Smooth muscle cell of the brain vasculature (primary cell): ENCODE results near the gene GPBAR1.

Experiments
- DNase-seq: peaks from one replicate; pipeline ENCODE4 v3.0.0-alpha.2; 2012; ENCODE audit warnings: low read depth, low spot score

The GPBAR1 gene

GRCh38 chr2:218244204-218244603 lies 16.6 kb upstream of the GPBAR1 start:
- DNase-seq: no peak

- DNase-seq: no peak
Measured at GRCh38 chr2:218244665-218245064, 16.1 kb upstream of the GPBAR1 start.

- DNase-seq: no peak
Measured at GRCh38 chr2:218245214-218245613, 15.6 kb upstream of the GPBAR1 start.

GRCh38 chr2:218249691-218250090 lies 11.1 kb upstream of the GPBAR1 start:
- DNase-seq: no peak

- DNase-seq: no peak
Measured at GRCh38 chr2:218252509-218253231, 8.1 kb upstream of the GPBAR1 start.

- DNase-seq: no peak
Measured at GRCh38 chr2:218253232-218253625, 7.6 kb upstream of the GPBAR1 start.

- no peak for DNase-seq
Measured at GRCh38 chr2:218255446-218255845, 5.4 kb upstream of the GPBAR1 start.

- no peak for DNase-seq
Measured at GRCh38 chr2:218256612-218257350, 4.0 kb upstream of the GPBAR1 start.

GRCh38 chr2:218257390-218257981 lies 3.3 kb upstream of the GPBAR1 start:
- DNase-seq: no peak

- no peak for DNase-seq
Measured at GRCh38 chr2:218259099-218259961, 1.5 kb upstream of the GPBAR1 start.

- no peak for DNase-seq
Measured at GRCh38 chr2:218260166-218260565, 649 bp upstream of the GPBAR1 start.

- DNase-seq: no peak
Measured at GRCh38 chr2:218261423-218262236, 815 bp downstream of the GPBAR1 start.

GRCh38 chr2:218262237-218262600 lies 1.4 kb downstream of the GPBAR1 start:
- no peak for DNase-seq

GRCh38 chr2:218262631-218263586 lies 2.1 kb downstream of the GPBAR1 start:
- DNase-seq: no peak

GRCh38 chr2:218263817-218264641 lies 3.2 kb downstream of the GPBAR1 start:
- DNase-seq: no peak

- DNase-seq: no peak
Measured at GRCh38 chr2:218264773-218265561, 4.2 kb downstream of the GPBAR1 start.

GRCh38 chr2:218265626-218266025 lies 4.8 kb downstream of the GPBAR1 start:
- DNase-seq: no peak

- DNase-seq: no peak
Measured at GRCh38 chr2:218266316-218266979, 5.6 kb downstream of the GPBAR1 start.
